D721Med (cell line): Measurements from ENCODE around the gene MAZ.
"Not testable (repeated sequence)": the region's sequence is repeated elsewhere in the genome, so short reads cannot be mapped to it uniquely, and the experiment has no call there.

Experiments
- DNase-seq: peaks from one replicate; pipeline ENCODE4 v3.0.0; 2011; ENCODE audit warnings: low spot score; ENCODE audit not compliant: insufficient read length
- FAIRE-seq: peaks from 2 replicates; lab custom pipeline; 2011; peaks lifted over from hg19 to GRCh38; lab: Jason Lieb, UNC
- TF ChIP-seq, protein P1 (sequence below): IDR thresholded peaks from 2 replicates; pipeline ENCODE4 v1.5.1; 2012; ENCODE audit warnings: mild to moderate bottlenecking, control low read depth; ENCODE audit not compliant: insufficient read depth; ENCODE audit errors: missing control alignments

MAZ gene

GRCh38 chr16:29824589-29825144 lies 18.3 kb downstream of the MAZ start:
- FAIRE-seq (no peak), DNase-seq (no peak)
- TF ChIP-seq, protein P1, sequence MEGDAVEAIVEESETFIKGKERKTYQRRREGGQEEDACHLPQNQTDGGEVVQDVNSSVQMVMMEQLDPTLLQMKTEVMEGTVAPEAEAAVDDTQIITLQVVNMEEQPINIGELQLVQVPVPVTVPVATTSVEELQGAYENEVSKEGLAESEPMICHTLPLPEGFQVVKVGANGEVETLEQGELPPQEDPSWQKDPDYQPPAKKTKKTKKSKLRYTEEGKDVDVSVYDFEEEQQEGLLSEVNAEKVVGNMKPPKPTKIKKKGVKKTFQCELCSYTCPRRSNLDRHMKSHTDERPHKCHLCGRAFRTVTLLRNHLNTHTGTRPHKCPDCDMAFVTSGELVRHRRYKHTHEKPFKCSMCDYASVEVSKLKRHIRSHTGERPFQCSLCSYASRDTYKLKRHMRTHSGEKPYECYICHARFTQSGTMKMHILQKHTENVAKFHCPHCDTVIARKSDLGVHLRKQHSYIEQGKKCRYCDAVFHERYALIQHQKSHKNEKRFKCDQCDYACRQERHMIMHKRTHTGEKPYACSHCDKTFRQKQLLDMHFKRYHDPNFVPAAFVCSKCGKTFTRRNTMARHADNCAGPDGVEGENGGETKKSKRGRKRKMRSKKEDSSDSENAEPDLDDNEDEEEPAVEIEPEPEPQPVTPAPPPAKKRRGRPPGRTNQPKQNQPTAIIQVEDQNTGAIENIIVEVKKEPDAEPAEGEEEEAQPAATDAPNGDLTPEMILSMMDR: no peak

DNA sequence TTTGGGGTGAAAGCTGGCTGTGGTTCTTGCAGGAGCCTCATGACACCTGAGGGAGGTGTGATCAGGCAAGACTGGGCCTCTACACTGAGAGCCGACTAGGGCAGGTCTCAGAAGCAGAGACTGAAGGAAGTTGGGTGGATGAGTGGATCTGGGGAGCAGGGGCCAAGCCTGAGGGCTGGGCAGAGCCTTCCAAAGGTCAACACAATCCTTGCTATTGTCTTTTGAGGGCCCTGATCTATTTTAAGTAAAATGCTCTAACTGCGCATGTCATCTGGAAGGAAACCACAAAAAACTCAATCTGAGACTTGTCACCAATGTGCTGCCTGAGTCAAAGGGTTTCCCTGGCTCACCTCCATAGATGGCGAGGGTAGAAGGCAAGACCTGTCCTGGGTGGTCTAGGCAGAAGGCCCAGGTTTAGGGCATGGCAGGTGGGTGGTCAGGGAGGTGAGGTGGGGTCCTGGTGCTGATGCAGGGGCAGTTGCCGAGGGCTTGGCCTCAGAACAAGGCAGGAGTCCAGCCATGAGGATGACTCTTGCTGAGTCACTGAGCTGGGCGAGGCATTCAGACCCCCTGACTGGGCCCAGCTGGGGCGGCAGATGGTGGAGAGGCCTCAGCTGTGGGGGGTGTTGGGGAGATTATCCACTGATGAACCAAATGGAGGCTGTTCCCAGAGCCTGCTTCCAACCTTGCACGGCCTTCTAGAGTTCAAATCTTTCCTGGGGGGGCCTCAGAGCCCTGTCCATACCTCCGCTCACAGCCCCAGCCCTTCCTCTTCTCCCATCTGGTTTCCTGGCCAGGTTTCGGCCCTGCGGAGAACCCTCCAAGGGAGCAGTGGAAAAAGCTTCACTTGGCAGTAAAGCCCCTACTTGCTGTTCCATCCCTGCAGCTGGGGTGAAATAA lies 19.1 kb downstream of the MAZ start:
- DNase-seq: peak; percentile 88
- no peak for FAIRE-seq
- TF ChIP-seq, protein P1: no peak

GRCh38 chr16:29826342-29826695 lies 20.0 kb downstream of the MAZ start:
- TF ChIP-seq, protein P1: no peak
- FAIRE-seq (no peak), DNase-seq (no peak)

DNA sequence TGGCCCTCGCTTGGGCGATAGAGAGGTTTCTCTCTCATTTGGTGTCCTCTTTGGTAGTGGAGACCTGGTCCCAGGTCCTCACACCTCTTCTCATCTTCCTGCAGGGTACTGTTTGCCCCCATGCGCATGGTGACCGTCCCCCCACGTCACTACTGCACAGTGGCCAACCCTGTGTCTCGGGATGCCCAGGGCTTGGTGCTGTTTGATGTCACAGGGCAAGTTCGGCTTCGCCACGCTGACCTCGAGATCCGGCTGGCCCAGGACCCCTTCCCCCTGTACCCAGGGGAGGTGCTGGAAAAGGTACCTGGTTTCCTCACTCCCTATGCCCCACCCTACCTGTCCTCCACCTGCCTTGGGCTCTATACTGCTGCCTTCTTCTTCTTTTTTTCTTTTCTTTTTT lies 24.4 kb downstream of the MAZ start:
- TF ChIP-seq, protein P1: no peak
- no peak for FAIRE-seq
- no peak for DNase-seq

- FAIRE-seq (no peak), DNase-seq (no peak)
Measured at GRCh38 chr16:29831490-29831889, 25.2 kb downstream of the MAZ start.

GRCh38 chr16:29833219-29833618 lies 26.9 kb downstream of the MAZ start:
- not testable (repeated sequence) for DNase-seq, FAIRE-seq

More at GRCh38 chr16:29831490-29831889, 25.2 kb downstream of the MAZ start:
- TF ChIP-seq, protein P1: no peak

DNA sequence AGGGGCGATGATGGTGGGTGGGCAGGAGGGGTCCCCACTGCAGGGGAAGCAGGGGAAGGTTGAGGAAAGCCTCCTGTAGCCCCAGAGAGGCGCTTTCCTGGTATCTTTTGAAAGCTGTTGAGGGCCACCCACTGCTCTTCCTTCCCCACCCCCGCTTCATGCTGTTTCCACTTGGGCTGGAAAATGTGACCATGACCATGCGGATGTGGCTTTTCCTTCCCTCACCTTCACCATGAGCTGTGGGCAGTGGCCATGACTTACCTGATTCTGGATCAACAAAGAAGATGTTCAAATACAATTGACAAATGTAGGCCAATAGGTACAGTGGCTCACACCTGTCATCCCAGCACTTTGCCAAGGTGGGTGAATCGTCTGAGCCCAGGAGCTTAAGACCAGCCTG lies 27.8 kb downstream of the MAZ start:
- FAIRE-seq (no peak), DNase-seq (no peak)
- TF ChIP-seq, protein P1: no peak
